ENCODE results near the gene NPBWR2.

Gene NPBWR2

GRCh38 chr20:64073476-64074183 is 33.7 kb downstream of the NPBWR2 start:
- no peak for DNase-seq (ENCODE audit: low read depth, low spot score)

GRCh38 chr20:64072498-64073063 is 34.8 kb downstream of the NPBWR2 start:
- DNase-seq (ENCODE audit: low read depth, low spot score) = no peak

GRCh38 chr20:64071341-64072332 is 35.7 kb downstream of the NPBWR2 start:
- no peak for DNase-seq (ENCODE audit: low read depth, low spot score)

GRCh38 chr20:64070244-64070993 is 36.9 kb downstream of the NPBWR2 start:
- DNase-seq (ENCODE audit: low read depth, low spot score) = no peak

- DNase-seq (ENCODE audit: low read depth, low spot score) = no peak
These were observed 37.6 kb downstream of the NPBWR2 start for GRCh38 chr20:64069614-64070243.

DNA sequence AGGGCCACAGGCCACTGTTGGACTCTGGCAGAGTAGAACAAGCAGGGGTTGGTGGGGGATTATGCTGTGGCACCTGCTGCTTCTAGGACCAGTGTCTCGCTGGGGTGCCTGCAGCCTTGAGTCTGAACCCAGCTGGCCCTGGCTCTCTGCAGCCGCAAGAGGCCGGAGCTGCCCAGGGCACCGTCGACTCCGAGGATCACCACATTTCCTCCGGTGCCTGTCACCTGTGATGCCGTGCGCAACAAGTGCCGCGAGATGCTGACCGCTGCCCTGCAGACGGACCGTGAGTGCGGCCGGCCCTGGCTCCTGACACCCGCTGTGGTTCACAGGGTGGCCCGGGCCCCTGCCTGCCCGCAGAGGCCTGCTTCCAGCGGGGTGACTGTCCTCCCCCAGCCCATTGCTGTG is 38.2 kb downstream of the NPBWR2 start:
- DNase-seq (ENCODE audit: low read depth, low spot score) = no peak

DNA sequence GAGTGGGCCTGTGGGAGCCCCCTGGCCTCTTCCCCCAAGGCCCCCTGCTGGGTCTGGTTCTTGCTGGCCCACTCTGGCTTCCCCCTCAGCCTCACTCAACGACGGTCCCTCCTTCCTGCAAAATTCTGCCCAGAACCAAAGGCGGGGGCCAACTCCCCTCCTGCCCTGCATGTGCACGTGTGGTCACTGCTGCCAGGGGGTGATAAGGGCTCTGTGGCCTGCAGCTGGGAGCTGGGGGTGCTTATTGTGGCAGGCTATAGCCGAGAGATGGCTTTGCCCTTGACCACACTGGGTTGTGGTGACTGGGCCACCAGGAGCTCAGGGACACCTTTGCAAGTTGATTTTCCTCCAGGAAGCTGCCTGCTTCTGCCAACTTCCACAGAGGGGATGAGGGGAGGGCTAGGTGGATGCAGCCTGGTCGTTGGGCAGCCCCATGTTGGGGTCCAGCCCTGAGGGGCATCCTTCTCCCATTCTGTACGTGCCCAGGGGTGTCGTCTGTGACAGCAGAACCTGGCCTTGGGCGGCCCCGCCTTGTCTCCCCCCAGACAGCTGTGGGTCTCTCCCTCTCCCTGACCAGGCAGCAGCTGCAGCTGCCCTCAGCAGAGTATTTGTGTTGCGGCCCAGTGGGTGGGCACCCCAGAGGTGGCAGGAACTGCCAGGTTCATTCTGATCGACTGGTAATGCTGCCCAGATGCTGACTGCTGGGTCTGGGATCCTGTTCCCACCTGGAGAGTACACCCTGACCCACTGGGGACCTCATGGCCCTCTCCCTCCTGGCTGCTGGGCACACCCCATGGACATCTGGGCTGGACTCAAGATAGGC is 38.8 kb downstream of the NPBWR2 start:
- DNase-seq (ENCODE audit: low read depth, low spot score) = no peak

GRCh38 chr20:64067733-64068307 is 39.5 kb downstream of the NPBWR2 start:
- no peak for DNase-seq (ENCODE audit: low read depth, low spot score)

- no peak for DNase-seq (ENCODE audit: low read depth, low spot score)
These were observed 40.2 kb downstream of the NPBWR2 start for GRCh38 chr20:64067005-64067632.

DNA sequence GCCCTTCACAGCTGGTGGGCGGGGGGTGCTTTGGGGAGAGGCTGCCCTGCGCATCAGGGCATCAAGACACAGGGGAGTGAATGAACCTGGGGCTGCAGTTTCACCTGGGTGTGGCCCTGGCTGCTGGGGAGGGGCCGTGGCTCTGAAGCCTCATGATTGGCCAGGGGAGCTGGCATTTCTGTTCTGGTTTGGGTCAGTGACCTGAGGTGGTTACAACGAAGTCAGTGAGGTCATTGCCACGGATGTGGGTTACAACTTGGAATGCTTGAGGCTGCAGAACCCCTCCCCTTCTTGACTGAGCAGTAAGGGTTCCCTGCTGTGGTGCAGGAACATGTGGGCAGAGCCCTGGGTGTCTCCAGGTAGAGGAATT is 41.4 kb downstream of the NPBWR2 start:
- DNase-seq (ENCODE audit: low read depth, low spot score) = no peak

DNA sequence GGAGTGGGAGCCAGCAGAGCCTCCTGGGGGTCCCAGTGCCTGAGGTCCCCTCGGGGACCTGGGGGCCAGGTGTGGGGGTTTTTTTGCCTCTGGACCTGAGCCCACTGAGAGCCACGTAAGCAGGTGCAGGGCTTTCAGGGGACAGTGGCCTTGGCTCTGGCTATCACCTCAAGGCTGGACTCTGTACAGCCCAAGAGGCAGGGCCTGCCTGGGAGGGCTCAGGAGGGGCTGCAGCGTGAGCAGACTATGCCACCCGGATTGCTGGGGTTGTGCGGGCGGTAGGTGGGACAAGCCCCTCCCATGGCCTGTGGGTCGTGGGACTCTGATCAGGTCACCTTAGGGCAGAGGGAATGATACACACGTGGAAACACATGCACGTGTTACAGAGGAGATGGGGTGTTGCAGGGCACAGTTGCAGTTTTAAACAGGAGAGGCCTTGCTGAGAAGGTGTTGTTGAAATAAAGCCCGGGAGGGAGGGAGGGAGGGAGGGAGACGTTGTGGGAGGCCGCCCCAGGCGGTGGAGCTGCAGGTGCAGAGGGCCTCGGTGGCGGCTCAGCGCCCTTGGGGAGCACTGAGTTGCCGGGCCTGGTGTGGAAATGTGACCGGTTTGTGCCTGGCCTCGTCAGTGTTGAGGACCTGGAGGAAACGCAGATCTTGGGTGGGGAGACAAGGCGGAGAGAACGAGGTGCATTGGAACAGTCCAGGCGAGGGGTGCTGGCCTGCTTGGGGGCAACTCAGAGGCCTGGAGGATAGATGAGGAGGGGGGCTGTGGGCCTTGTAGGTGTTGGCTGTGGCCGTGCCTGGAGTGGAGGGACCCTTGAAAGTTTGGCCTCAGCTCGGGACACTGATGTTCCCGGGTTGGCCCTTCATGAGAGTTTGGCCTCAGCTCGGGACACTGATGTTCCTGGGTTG is 42.0 kb downstream of the NPBWR2 start:
- no peak for DNase-seq (ENCODE audit: low read depth, low spot score)

GRCh38 chr20:64064145-64064698 is 43.1 kb downstream of the NPBWR2 start:
- no peak for DNase-seq (ENCODE audit: low read depth, low spot score)

DNA sequence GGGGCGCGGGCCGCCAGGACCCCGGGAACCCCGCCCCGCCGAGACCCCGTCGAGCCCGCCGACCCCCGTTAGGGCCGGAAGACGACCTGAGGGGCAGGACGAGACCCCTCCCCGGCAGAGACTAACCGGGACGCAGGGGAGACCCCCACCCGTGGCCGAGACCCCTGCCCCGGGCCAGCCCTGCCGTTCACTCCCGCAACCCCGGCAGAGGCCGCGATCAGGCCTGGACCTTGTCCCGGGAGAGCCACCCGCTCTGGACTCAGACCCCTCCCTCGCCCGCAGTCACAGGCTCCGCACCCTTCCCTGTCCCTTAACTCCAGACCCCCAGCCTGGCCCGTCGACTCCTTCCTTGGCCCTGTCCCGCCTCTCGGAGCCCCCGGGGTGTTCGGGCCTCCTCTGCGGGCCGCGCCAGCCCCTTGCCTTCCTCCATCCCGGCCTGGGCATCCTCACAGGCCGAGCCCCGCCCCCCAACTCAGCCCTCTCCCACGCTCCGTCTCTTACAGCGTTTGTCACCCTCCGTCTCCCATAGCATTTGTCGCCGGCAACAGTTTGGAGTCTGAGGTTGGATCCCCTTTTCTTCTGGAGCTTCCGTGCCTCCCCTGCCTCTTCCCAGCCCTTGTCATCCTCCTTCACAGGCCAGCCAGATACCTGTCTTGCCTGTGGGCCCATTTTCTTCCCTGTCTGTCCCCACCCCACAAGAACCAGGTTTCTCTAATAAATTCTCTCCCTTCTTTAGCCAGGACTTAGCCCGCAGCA is 43.8 kb downstream of the NPBWR2 start:
- no peak for DNase-seq (ENCODE audit: low read depth, low spot score)

GRCh38 chr20:64062596-64063388 is 44.6 kb downstream of the NPBWR2 start, which contains the start of gene TCEA2:
Gene TCEA2, plus strand, starts transcription at chr20:64063198. Its CDS starts 115 bp downstream, at chr20:64063313.
- peak; percentile 87 for DNase-seq (ENCODE audit: low read depth, low spot score)

- no peak for DNase-seq (ENCODE audit: low read depth, low spot score)
These were observed 45.1 kb downstream of the NPBWR2 start for GRCh38 chr20:64062276-64062595.

- DNase-seq (ENCODE audit: low read depth, low spot score) = no peak
These were observed 48.8 kb downstream of the NPBWR2 start for GRCh38 chr20:64058536-64058935.

Data from activated CD4-positive, CD25-positive, alpha-beta regulatory T cell treated with anti-CD3 and anti-CD28 coated beads, Interleukin-2, amount 50 U/mL, for 16 hours (primary cell).